WTC11 (cell line): Measurements from ENCODE around the gene SAT2.
"Not testable (repeated sequence)": the region's sequence is repeated elsewhere in the genome, so short reads cannot be mapped to it uniquely, and the experiment has no call there.

ENCODE experiments used
- CBFB ChIP-seq: sonication (generic); formaldehyde crosslinking; IDR thresholded peaks from 2 replicates; pipeline ENCODE4 v1.8.1; 2022; ENCODE audit warnings: mild to moderate bottlenecking, low read depth, missing genetic modification reagents
- EMX1 ChIP-seq: fragments of 250-450 bp; sonication (Bioruptor Pico); IDR thresholded peaks from 2 replicates; pipeline ENCODE4 v1.8.0; 2021; ENCODE audit warnings: mild to moderate bottlenecking
- TF ChIP-seq, protein P1 (sequence below): fragments of 200-600 bp; IDR thresholded peaks from 2 replicates; pipeline ENCODE4 v1.8.0; 2022; ENCODE audit warnings: antibody characterized with exemption
- TF ChIP-seq, protein P2 (sequence below): sonication (generic); formaldehyde crosslinking; IDR thresholded peaks from 2 replicates; pipeline ENCODE4 v1.8.1; 2022; ENCODE audit warnings: low read depth, missing genetic modification reagents, borderline replicate concordance
- TF ChIP-seq, protein P3 (sequence below): sonication (generic); formaldehyde crosslinking; IDR thresholded peaks from 2 replicates; pipeline ENCODE4 v1.8.0; 2022; ENCODE audit warnings: mild to moderate bottlenecking, missing genetic modification reagents

DNA sequence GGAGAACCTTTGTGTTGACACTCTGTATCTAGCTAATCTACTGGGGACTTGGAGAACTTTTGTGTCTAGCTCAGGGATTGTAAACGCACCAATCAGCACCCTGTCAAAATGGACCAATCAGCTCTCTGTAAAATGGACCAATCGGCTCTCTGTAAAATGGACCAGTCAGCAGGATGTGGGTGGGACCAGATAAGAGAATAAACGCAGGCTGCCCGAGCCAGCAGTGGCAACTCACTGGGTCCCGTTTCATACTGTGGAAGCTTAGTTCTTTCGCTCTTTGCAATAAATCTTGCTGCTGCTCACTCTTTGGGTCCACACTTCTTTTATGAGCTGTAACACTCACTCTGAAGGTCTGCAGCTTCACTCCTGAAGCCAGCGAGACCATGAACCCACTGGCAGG is 14.0 kb upstream of the SAT2 start:
- TF ChIP-seq, protein P1, sequence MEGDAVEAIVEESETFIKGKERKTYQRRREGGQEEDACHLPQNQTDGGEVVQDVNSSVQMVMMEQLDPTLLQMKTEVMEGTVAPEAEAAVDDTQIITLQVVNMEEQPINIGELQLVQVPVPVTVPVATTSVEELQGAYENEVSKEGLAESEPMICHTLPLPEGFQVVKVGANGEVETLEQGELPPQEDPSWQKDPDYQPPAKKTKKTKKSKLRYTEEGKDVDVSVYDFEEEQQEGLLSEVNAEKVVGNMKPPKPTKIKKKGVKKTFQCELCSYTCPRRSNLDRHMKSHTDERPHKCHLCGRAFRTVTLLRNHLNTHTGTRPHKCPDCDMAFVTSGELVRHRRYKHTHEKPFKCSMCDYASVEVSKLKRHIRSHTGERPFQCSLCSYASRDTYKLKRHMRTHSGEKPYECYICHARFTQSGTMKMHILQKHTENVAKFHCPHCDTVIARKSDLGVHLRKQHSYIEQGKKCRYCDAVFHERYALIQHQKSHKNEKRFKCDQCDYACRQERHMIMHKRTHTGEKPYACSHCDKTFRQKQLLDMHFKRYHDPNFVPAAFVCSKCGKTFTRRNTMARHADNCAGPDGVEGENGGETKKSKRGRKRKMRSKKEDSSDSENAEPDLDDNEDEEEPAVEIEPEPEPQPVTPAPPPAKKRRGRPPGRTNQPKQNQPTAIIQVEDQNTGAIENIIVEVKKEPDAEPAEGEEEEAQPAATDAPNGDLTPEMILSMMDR, result not testable (repeated sequence)
- TF ChIP-seq EMX1 (CRISPR knock-in tag); CBFB: not testable (repeated sequence)
- TF ChIP-seq, protein P2, sequence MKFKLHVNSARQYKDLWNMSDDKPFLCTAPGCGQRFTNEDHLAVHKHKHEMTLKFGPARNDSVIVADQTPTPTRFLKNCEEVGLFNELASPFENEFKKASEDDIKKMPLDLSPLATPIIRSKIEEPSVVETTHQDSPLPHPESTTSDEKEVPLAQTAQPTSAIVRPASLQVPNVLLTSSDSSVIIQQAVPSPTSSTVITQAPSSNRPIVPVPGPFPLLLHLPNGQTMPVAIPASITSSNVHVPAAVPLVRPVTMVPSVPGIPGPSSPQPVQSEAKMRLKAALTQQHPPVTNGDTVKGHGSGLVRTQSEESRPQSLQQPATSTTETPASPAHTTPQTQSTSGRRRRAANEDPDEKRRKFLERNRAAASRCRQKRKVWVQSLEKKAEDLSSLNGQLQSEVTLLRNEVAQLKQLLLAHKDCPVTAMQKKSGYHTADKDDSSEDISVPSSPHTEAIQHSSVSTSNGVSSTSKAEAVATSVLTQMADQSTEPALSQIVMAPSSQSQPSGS, result not testable (repeated sequence)
- TF ChIP-seq, protein P3, sequence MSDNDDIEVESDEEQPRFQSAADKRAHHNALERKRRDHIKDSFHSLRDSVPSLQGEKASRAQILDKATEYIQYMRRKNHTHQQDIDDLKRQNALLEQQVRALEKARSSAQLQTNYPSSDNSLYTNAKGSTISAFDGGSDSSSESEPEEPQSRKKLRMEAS, result not testable (repeated sequence)
